SK-N-SH treated with all-trans-retinoic acid at 6 μM for 48 hours (cell line): ENCODE data around the gene EGR1.
A peak's percentile ranks its signal among the peaks of the same experiment; 100 is the strongest.

Experiments used
- BACH2 ChIP-seq: fragments of 250-450 bp; sonication (Bioruptor Pico); IDR thresholded peaks from 2 replicates; pipeline ENCODE4 v1.9.0; 2021; ENCODE audit warnings: mild to moderate bottlenecking, borderline replicate concordance
- CREB5 ChIP-seq: fragments of 250-450 bp; sonication (Bioruptor Pico); IDR thresholded peaks from 2 replicates; pipeline ENCODE4 v1.5.1; 2020; ENCODE audit warnings: low read depth, mild to moderate bottlenecking, moderate library complexity
- CSDC2 ChIP-seq: fragments of 250-450 bp; sonication (Bioruptor Pico); IDR thresholded peaks from 2 replicates; pipeline ENCODE4 v1.5.0; 2020; ENCODE audit warnings: mild to moderate bottlenecking, moderate library complexity
- CSRNP3 ChIP-seq: fragments of 250-450 bp; sonication (Bioruptor Pico); IDR thresholded peaks from 2 replicates; pipeline ENCODE4 v1.5.1; 2021; ENCODE audit warnings: mild to moderate bottlenecking, moderate library complexity
- ESRRG ChIP-seq: fragments of 250-450 bp; sonication (Bioruptor Pico); IDR thresholded peaks from 2 replicates; pipeline ENCODE4 v1.6.1; 2021; ENCODE audit warnings: mild to moderate bottlenecking
- GLIS3 ChIP-seq: fragments of 250-450 bp; sonication (Bioruptor Pico); IDR thresholded peaks from 2 replicates; pipeline ENCODE4 v1.5.0; 2020; ENCODE audit warnings: mild to moderate bottlenecking, moderate library complexity
- OSR1 ChIP-seq: fragments of 250-450 bp; sonication (Bioruptor Pico); IDR thresholded peaks from 2 replicates; pipeline ENCODE4 v1.8.0; 2022; ENCODE audit warnings: moderate library complexity, mild to moderate bottlenecking, inconsistent platforms
- PATZ1 ChIP-seq: fragments of 250-450 bp; sonication (Bioruptor Pico); IDR thresholded peaks from 2 replicates; pipeline ENCODE4 v1.8.0; 2020; ENCODE audit warnings: mild to moderate bottlenecking, moderate library complexity, borderline replicate concordance
- RARB ChIP-seq: fragments of 250-450 bp; sonication (Bioruptor Pico); IDR thresholded peaks from 2 replicates; pipeline ENCODE4 v1.8.0; 2021; ENCODE audit warnings: mild to moderate bottlenecking, moderate library complexity
- TCF4 ChIP-seq: fragments of 250-450 bp; sonication (Bioruptor Pico); IDR thresholded peaks from 2 replicates; pipeline ENCODE4 v1.8.0; 2021; ENCODE audit warnings: mild to moderate bottlenecking, moderate library complexity, borderline replicate concordance
- TSHZ2 ChIP-seq: fragments of 250-450 bp; sonication (Bioruptor Pico); IDR thresholded peaks from 2 replicates; pipeline ENCODE4 v1.5.0; 2020; ENCODE audit warnings: mild to moderate bottlenecking, moderate library complexity
- ZFP3 ChIP-seq: fragments of 250-450 bp; sonication (Bioruptor Pico); IDR thresholded peaks from 2 replicates; pipeline ENCODE4 v1.5.0; 2020; ENCODE audit warnings: mild to moderate bottlenecking, moderate library complexity
- ZNF565 ChIP-seq: fragments of 450-650 bp; formaldehyde crosslinking; conservative IDR thresholded peaks from 2 replicates; pipeline ENCODE4 v1.5.0; 2020; ENCODE audit warnings: low read depth, mild to moderate bottlenecking, moderate library complexity
- ZNF70 ChIP-seq: fragments of 450-650 bp; formaldehyde crosslinking; IDR thresholded peaks from 2 replicates; pipeline ENCODE4 v1.5.0; 2020; ENCODE audit warnings: mild to moderate bottlenecking, moderate library complexity

GRCh38 chr5:138466900-138467710, 1.8 kb downstream of the EGR1 start:
- TF ChIP-seq RARB (CRISPR knock-in tag) (no peak), ESRRG (CRISPR knock-in tag) (peak; percentile 53; the same call in 1 of the 2 replicates), BACH2 (CRISPR knock-in tag) (no peak), CSDC2 (no peak), TSHZ2 (no peak), ZFP3 (CRISPR knock-in tag) (no peak), PATZ1 (CRISPR knock-in tag) (no peak), GLIS3 (no peak), TCF4 (CRISPR knock-in tag) (no peak), ZNF70 (CRISPR knock-in tag) (no peak), ZNF565 (CRISPR knock-in tag) (no peak), OSR1 (CRISPR knock-in tag) (no peak), CSRNP3 (no peak), CREB5 (no peak)
